ENCODE data around the gene PCDHB9. TPM values are rescaled to one million over a fixed set of nuclear protein-coding genes. Genes with fewer than 3 reads are reported as not detected.
A peak's percentile ranks its signal among the peaks of the same experiment; 100 is the strongest.
"Not testable (repeated sequence)": the region's sequence is repeated elsewhere in the genome, so short reads cannot be mapped to it uniquely, and the experiment has no call there.

PCDHB9 gene
- total and polyA plus RNA-seq, 7 donors: 0.09 to 0.58 (median 0.15) TPM; not detected in 1

DNA sequence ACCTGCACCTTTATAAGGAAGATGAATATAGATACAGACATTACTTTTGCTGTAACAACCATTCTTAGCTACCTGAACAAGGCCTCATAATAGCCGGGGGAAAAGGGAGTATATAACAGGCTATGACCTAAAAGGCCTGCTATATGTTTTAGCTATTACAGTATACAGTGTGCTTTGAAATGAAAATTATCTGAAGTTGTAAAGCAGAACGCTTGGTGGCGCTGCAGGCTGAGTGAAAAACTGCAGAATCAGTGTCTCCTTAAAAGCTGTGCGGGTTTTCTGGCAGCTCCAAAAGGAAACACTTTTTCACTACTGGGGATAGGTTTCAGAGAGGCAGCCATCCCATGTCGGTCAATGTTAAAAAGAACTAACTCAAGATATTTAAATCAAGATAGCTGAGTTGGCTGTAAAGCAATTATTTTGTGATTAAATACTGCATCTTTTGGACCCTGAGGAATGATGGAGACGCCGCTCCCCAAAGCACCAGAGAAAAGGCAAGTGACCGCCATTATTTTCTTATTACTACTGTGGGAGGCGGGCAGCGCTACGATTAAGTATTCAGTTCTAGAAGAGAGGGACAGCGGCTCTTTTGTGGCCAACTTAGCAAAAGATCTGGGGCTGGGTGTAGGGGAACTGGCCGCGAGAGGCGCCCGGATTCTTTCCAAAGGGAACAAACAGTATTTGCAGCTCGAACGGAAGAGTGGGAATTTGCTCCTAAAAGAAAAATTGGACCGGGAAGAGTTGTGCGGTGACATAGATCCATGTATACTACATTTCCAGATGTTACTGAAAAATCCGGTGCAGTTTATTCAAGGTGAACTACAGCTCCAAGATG, 31.2 kb upstream of the PCDHB9 start:
- intact Hi-C loops (cut with DNase I): no loop called here
- TF ChIP-seq, protein P1, sequence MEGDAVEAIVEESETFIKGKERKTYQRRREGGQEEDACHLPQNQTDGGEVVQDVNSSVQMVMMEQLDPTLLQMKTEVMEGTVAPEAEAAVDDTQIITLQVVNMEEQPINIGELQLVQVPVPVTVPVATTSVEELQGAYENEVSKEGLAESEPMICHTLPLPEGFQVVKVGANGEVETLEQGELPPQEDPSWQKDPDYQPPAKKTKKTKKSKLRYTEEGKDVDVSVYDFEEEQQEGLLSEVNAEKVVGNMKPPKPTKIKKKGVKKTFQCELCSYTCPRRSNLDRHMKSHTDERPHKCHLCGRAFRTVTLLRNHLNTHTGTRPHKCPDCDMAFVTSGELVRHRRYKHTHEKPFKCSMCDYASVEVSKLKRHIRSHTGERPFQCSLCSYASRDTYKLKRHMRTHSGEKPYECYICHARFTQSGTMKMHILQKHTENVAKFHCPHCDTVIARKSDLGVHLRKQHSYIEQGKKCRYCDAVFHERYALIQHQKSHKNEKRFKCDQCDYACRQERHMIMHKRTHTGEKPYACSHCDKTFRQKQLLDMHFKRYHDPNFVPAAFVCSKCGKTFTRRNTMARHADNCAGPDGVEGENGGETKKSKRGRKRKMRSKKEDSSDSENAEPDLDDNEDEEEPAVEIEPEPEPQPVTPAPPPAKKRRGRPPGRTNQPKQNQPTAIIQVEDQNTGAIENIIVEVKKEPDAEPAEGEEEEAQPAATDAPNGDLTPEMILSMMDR (IDR thresholded peaks at IDR 0.05): no peak
- ATAC-seq (no peak), DNase-seq (no peak)
- Histone ChIP-seq H3K27me3 (ENCODE audit: insufficient read depth in 3 of 3, low read length in 2 of 3) (peaks cover 3 to 21% (median 13%) of the 10 kb centered on the region in 3 donors), H3K4me3 (no peak overlapping the region), H3K27ac (no peak overlapping the region), H3K36me3 (ENCODE audit: insufficient read depth in 1 of 2, low read depth in 1 of 2) (no peaks in the 10 kb centered on the region), H3K9me3 (peaks cover 8% of the 10 kb centered on the region), H3K4me1 (no peaks in the 10 kb centered on the region)
- WGBS, 3 donors: 24 to 32% (median 29%) methylated on average over 21 of the region's 21 CpGs

DNA sequence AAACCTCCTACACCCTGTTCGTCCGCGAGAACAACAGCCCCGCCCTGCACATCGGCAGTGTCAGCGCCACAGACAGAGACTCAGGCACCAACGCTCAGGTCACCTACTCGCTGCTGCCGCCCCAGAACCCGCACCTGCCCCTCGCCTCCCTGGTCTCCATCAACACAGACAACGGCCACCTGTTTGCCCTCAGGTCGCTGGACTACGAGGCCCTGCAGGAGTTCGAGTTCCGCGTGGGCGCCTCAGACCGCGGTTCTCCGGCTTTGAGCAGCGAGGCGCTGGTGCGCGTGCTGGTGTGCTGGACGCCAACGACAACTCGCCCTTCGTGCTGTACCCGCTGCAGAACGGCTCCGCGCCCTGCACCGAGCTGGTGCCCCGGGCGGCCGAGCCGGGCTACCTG, 29.6 kb upstream of the PCDHB9 start:
- DNase-seq; ATAC-seq; H3K9me3 ChIP-seq; intact Hi-C loops (cut with DNase I); H3K4me3 ChIP-seq; H3K4me1 ChIP-seq; H3K36me3 ChIP-seq (ENCODE audit: insufficient read depth in 1 of 2, low read depth in 1 of 2); H3K27ac ChIP-seq: not testable (repeated sequence)
- peaks cover 3 to 21% (median 9%) of the 10 kb centered on the region in 3 donors for H3K27me3 ChIP-seq (ENCODE audit: insufficient read depth in 3 of 3, low read length in 2 of 3)
- WGBS, 3 donors: 27 to 36% (median 35%) methylated on average over 33 to 38 of the region's 38 CpGs

DNA sequence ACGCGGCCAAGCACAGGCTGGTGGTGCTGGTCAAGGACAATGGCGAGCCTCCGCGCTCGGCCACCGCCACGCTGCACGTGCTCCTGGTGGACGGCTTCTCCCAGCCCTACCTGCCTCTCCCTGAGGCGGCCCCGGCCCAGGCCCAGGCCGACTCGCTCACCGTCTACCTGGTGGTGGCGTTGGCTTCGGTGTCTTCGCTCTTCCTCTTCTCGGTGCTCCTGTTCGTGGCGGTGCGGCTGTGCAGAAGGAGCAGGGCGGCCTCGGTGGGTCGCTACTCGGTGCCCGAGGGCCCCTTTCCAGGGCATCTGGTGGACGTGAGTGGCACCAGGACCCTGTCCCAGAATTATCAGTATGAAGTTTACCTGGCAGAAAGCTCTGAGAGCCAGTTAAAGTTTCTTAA, 29.1 kb upstream of the PCDHB9 start:
- H3K4me1 ChIP-seq; H3K4me3 ChIP-seq; DNase-seq; intact Hi-C loops (cut with DNase I); ATAC-seq; H3K36me3 ChIP-seq (ENCODE audit: insufficient read depth in 1 of 2, low read depth in 1 of 2); H3K27ac ChIP-seq; H3K9me3 ChIP-seq: not testable (repeated sequence)
- WGBS, 3 donors: 23 to 38% (median 36%) methylated on average over 15 to 20 of the region's 28 CpGs
- peaks cover 3 to 21% (median 8%) of the 10 kb centered on the region in 3 donors for H3K27me3 ChIP-seq (ENCODE audit: insufficient read depth in 3 of 3, low read length in 2 of 3)

DNA sequence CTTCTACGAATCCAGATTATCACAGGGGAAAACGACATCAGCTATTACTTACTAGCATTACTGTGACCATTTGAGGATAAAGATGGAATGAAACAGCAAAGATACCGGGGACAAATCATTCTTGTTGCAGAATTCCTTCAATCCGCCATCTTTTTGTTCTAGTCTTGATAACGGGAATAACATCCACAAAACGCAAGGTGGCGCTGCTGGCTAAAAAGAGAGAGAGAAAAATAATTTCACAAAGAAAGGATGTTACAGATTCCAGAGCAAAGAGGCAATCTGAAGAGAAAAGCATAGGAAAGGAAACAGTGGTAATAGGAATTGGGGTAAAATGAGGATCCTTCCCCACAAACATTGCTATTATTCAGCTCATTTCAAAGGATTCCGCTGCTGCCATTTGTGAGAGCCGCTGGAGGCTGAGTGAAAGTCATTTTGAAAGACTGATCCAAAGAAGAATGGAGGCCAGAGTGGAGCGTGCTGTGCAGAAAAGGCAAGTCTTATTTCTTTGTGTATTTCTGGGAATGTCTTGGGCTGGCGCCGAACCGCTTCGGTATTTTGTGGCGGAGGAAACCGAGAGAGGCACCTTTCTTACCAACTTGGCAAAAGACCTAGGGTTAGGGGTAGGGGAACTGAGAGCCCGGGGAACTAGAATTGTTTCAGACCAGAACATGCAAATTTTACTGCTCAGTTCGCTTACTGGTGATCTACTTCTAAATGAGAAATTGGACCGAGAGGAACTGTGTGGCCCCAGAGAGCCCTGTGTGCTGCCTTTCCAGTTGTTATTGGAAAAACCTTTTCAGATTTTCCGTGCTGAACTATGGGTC, 14.4 kb upstream of the PCDHB9 start, which contains the start of gene PCDHB7:
PCDHB7 (plus strand) TSS at position 264 of the 824 bp plus-strand sequence; CDS start at position 456, 192 bp downstream.
- ATAC-seq (no peak), DNase-seq (no peak)
- TF ChIP-seq, protein P1 (IDR thresholded peaks at IDR 0.05): peak; percentile 32
- Histone ChIP-seq H3K4me3 (peak within 1 kb of the TSS; percentile 31), H3K27ac (no peak within 1 kb of the TSS), H3K27me3 (ENCODE audit: insufficient read depth in 3 of 3, low read length in 2 of 3) (peaks cover 0 to 40% (median 7%) of the 10 kb centered on the region in 3 donors), H3K36me3 (ENCODE audit: insufficient read depth in 1 of 2, low read depth in 1 of 2) (no peaks in the 10 kb centered on the region), H3K4me1 (no peaks in the 10 kb centered on the region), H3K9me3 (peaks cover 2% of the 10 kb centered on the region)
- intact Hi-C loops (cut with DNase I): no loop called here
- WGBS, 3 donors: 17 to 31% (median 26%) methylated on average over 20 of the region's 20 CpGs

DNA sequence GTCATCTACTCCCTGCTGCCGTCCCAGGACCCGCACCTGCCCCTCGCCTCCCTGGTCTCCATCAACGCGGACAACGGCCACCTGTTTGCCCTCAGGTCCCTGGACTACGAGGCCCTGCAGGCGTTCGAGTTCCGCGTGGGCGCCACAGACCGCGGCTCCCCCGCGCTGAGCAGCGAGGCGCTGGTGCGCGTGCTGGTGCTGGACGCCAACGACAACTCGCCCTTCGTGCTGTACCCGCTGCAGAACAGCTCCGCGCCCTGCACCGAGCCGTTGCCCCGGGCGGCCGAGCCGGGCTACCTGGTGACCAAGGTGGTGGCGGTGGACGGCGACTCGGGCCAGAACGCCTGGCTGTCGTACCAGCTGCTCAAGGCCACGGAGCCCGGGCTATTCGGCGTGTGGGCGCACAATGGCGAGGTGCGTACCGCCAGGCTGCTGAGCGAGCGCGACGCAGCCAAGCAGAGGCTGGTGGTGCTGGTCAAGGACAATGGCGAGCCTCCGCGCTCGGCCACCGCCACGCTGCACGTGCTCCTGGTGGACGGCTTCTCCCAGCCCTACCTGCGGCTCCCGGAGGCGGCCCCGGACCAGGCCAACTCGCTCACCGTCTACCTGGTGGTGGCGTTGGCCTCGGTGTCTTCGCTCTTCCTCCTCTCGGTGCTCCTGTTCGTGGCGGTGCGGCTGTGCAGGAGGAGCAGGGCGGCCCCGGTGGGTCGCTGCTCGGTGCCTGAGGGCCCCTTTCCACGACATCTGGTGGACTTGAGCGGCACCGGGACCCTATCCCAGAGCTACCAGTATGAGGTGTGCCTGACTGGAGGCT, 12.5 kb upstream of the PCDHB9 start:
- intact Hi-C loops (cut with DNase I): loop anchor here in 1 of 2 donors (5.0 kb wide), 1 partner anchor 1152 kb away; no protein-coding TSS in a partner anchor
- not testable (repeated sequence) for H3K27ac ChIP-seq; H3K4me1 ChIP-seq; ATAC-seq; DNase-seq; H3K36me3 ChIP-seq (ENCODE audit: insufficient read depth in 1 of 2, low read depth in 1 of 2); H3K4me3 ChIP-seq; H3K9me3 ChIP-seq
- WGBS, 3 donors: 32 to 43% (median 39%) methylated on average over 52 to 79 of the region's 79 CpGs
- H3K27me3 ChIP-seq (ENCODE audit: insufficient read depth in 3 of 3, low read length in 2 of 3): peaks cover 0 to 43% (median 4%) of the 10 kb centered on the region in 3 donors

All from psoas muscle (tissue), 8 donors.